Transverse colon (tissue), 4 donors: ENCODE results near the gene OR9G4.

Experiments used
- EP300 ChIP-seq: sonication (generic); formaldehyde crosslinking; IDR thresholded peaks from one replicate; pipeline ENCODE4 v1.6.1; 2017; ENCODE audit warnings: antibody characterized with exemption, low read depth
- POLR2A ChIP-seq: fragments of 450-650 bp; IDR thresholded peaks from one replicate; pipeline ENCODE4 v1.6.1; 2016; ENCODE audit warnings: antibody characterized with exemption, mild to moderate bottlenecking, moderate library complexity
- POLR2AphosphoS5 ChIP-seq, 3 donors: sonication (generic); formaldehyde crosslinking; IDR thresholded peaks; one replicate each; pipeline ENCODE4 v1.6.1; 2016; ENCODE audit warnings: antibody characterized with exemption in 3 of 3
- TF ChIP-seq, protein P1 (sequence below), 5 experiments: fragments of 200-600 bp in 3 of 5; fragments of 450-650 bp in 2 of 5; sonication (generic) in 3 of 5; IDR thresholded peaks; 1 replicate in 2 of 5; 2 replicates in 3 of 5; pipeline ENCODE4 v1.5.1; 2016 to 2017; ENCODE audit warnings: antibody characterized with exemption in 5 of 5, inconsistent platforms in 3 of 5, mild to moderate bottlenecking in 2 of 5, moderate library complexity in 1 of 5

DNA sequence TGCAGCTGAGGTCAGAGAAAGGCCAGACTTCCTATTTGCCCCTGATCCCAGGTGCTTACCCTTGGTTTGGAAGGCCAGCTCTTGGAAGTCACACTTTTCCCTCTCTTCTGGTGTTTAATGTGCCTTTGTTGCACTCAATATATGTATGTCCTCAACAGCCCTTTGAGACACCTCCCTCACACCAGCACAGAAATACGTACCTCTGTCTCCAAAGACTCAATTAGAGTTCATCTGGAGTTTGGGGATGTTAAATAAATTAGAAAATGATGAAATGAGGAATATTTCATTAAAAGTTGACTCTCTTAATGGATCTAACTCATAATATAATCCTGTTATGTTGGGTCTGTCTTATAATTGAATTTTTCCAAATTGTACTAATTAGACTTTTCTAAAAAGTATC lies at the start of gene OR9G4:
- TF ChIP-seq POLR2A (no peak), EP300 (no peak), POLR2AphosphoS5 (IDR thresholded peaks at IDR 0.05) (no peak)
- TF ChIP-seq, protein P1, sequence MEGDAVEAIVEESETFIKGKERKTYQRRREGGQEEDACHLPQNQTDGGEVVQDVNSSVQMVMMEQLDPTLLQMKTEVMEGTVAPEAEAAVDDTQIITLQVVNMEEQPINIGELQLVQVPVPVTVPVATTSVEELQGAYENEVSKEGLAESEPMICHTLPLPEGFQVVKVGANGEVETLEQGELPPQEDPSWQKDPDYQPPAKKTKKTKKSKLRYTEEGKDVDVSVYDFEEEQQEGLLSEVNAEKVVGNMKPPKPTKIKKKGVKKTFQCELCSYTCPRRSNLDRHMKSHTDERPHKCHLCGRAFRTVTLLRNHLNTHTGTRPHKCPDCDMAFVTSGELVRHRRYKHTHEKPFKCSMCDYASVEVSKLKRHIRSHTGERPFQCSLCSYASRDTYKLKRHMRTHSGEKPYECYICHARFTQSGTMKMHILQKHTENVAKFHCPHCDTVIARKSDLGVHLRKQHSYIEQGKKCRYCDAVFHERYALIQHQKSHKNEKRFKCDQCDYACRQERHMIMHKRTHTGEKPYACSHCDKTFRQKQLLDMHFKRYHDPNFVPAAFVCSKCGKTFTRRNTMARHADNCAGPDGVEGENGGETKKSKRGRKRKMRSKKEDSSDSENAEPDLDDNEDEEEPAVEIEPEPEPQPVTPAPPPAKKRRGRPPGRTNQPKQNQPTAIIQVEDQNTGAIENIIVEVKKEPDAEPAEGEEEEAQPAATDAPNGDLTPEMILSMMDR (IDR thresholded peaks at IDR 0.05), result no peak
